Body of pancreas (tissue), 4 donors: ENCODE data around the gene SLA2. TPM values are rescaled to one million over a fixed set of nuclear protein-coding genes. Genes with fewer than 3 reads are reported as not detected.

Source experiments
- ATAC-seq: fragments of 150-250 bp; one replicate; pipeline ENCODE4 v1.9.1; 2016
- DNase-seq, 4 donors: peaks; one replicate each; pipeline ENCODE4 v3.0.0-alpha.2; 2019
- H3K27ac ChIP-seq, 4 donors: fragments of 200-600 bp; sonication (generic); 1 replicate in 3 of 4; 2 replicates in 1 of 4; pipeline versions ENCODE4 v1.5.1 to v1.6.1; 2016 to 2019; ENCODE audit warnings: mild to moderate bottlenecking in 1 of 4, mixed read lengths in 1 of 4, moderate library complexity in 1 of 4
- H3K27me3 ChIP-seq, 2 donors: fragments of 200-600 bp; sonication (generic); one replicate each; pipeline ENCODE4 v1.6.0; 2016; ENCODE audit warnings: mild to moderate bottlenecking in 1 of 2
- H3K36me3 ChIP-seq, 2 donors: fragments of 200-600 bp; sonication (generic); replicated peaks in 1 of 2; 2 replicates each; pipeline ENCODE4 v1.5.1; 2016; ENCODE audit warnings: low read depth in 2 of 2; ENCODE audit not compliant: insufficient read depth in 1 of 2
- H3K4me1 ChIP-seq: fragments of 200-600 bp; sonication (generic); one replicate; pipeline ENCODE4 v1.6.0; 2016
- H3K4me3 ChIP-seq, 2 donors: fragments of 200-600 bp; sonication (generic); 1 replicate in 1 of 2; 2 replicates in 1 of 2; pipeline ENCODE4 v1.5.1; 2016 to 2019
- H3K9me3 ChIP-seq, 3 donors: fragments of 200-600 bp; sonication (generic); 1 replicate in 2 of 3; 2 replicates in 1 of 3; pipeline ENCODE4 v1.5.1; 2016
- CTCF ChIP-seq, 7 experiments: fragments of 450-650 bp in 4 of 7; fragments of 200-600 bp in 3 of 7; sonication (generic) in 3 of 7; IDR thresholded peaks; one replicate each; pipeline ENCODE4 v1.5.1; 2016 to 2019; ENCODE audit warnings: antibody characterized with exemption in 7 of 7
- POLR2A ChIP-seq, 3 donors: fragments of 450-650 bp; IDR thresholded peaks; one replicate each; pipeline ENCODE4 v1.6.1; 2016; ENCODE audit warnings: antibody characterized with exemption in 3 of 3, mild to moderate bottlenecking in 2 of 3
- WGBS, 2 donors: methylation state at CpG; one replicate each; pipeline ENCODE4 v1.1.5; 2017; 5-methylcytosine and 5-hydroxymethylcytosine counted together
- intact Hi-C: fragments of 100-400 bp; cut with DNase I; formaldehyde crosslinking; loops from one replicate; pipeline ENCODE4 v1.15.1; 2023
- total RNA-seq, 2 donors: library from RNA; depleted of rRNA; stranded (reverse); fragments of >200 nt; gene quantifications; one replicate each; pipeline ENCODE4 v1.1.0, GENCODE V29; 2016

SLA2 gene
- total RNA-seq, 2 donors from 2014 or later, result 1.0 TPM; not detected in 1

- Histone ChIP-seq H3K9me3 (no peaks in the 10 kb centered on the region), H3K4me1 (peaks cover 17% of the 10 kb centered on the region), H3K27ac (no peak overlapping the region), H3K36me3 (peaks cover 12 to 14% of the 10 kb centered on the region in 2 donors), H3K27me3 (no peaks in the 10 kb centered on the region), H3K4me3 (no peak overlapping the region)
- no peak for DNase-seq
- TF ChIP-seq POLR2A (IDR thresholded peaks at IDR 0.05) (no peak), CTCF (IDR thresholded peaks at IDR 0.05) (no peak)
- no peak for ATAC-seq
- intact Hi-C loops, result no loop called here
- WGBS, 2 donors, result 85 to 88% methylated on average over 2 of the region's 2 CpGs
Measured at GRCh38 chr20:36579996-36580545, 65.9 kb downstream of the SLA2 start.

- ATAC-seq, result no peak
- no peaks in the 10 kb centered on the region for H3K27me3 ChIP-seq
- DNase-seq, result no peak
- peaks cover 12 to 14% of the 10 kb centered on the region in 2 donors for H3K36me3 ChIP-seq
- WGBS, 2 donors, result 88 to 97% methylated on average over 13 to 15 of the region's 15 CpGs
- H3K4me1 ChIP-seq, result peaks cover 23% of the 10 kb centered on the region
- TF ChIP-seq CTCF (IDR thresholded peaks at IDR 0.05) (no peak), POLR2A (IDR thresholded peaks at IDR 0.05) (no peak)
- H3K27ac ChIP-seq, result no peak overlapping the region
- H3K9me3 ChIP-seq, result no peaks in the 10 kb centered on the region
- intact Hi-C loops, result no loop called here
- no peak overlapping the region for H3K4me3 ChIP-seq
Measured at GRCh38 chr20:36578356-36579041, 67.5 kb downstream of the SLA2 start.

- Histone ChIP-seq H3K27ac (peak overlapping the region in 3 of 4 donors; percentile 94 to 98 (median 98)), H3K27me3 (no peaks in the 10 kb centered on the region), H3K36me3 (peaks cover 11 to 12% of the 10 kb centered on the region in 2 donors), H3K9me3 (no peaks in the 10 kb centered on the region), H3K4me3 (no peak overlapping the region), H3K4me1 (peaks cover 33% of the 10 kb centered on the region)
- intact Hi-C loops, result no loop called here
- DNase-seq (no peak), ATAC-seq (no peak)
- TF ChIP-seq CTCF (IDR thresholded peaks at IDR 0.05) (no peak), POLR2A (IDR thresholded peaks at IDR 0.05) (no peak)
- WGBS, 2 donors, result 25 to 38% methylated on average over 1 of the region's 1 CpG
Measured at GRCh38 chr20:36576081-36576445, 69.9 kb downstream of the SLA2 start.

GRCh38 chr20:36574366-36575135, 71.4 kb downstream of the SLA2 start:
- TF ChIP-seq POLR2A (IDR thresholded peaks at IDR 0.05) (peak; percentile 63 to 85 (median 84)), CTCF (IDR thresholded peaks at IDR 0.05) (peak in 2 of 7 experiments; percentile 1 to 19)
- peak overlapping the region; percentile 87 to 98 (median 96) for H3K27ac ChIP-seq
- peak; percentile 64 to 74 (median 71) for DNase-seq
- intact Hi-C loops, result no loop called here
- peak; percentile 45 for ATAC-seq
- WGBS, 2 donors, result 0 to 2% methylated on average over 18 to 58 of the region's 69 CpGs
- peaks cover 2 to 3% of the 10 kb centered on the region in 2 donors for H3K36me3 ChIP-seq
- no peaks in the 10 kb centered on the region for H3K27me3 ChIP-seq
- peaks cover 33% of the 10 kb centered on the region for H3K4me1 ChIP-seq
- H3K9me3 ChIP-seq, result no peaks in the 10 kb centered on the region
- H3K4me3 ChIP-seq, result peak overlapping the region; percentile 78 to 86
